NK-92 treated with Interleukin-12 subunit alpha and Interleukin-12 subunit beta, amount 100 ng/mL, for 24 hours (cell line): ENCODE results near the gene LTBR.
"Not testable (repeated sequence)": the region's sequence is repeated elsewhere in the genome, so short reads cannot be mapped to it uniquely, and the experiment has no call there.

Experiments used
- DNase-seq: peaks from one replicate; lab custom pipeline; 2025; lab: John Stamatoyannopoulos, UW

Gene LTBR

GRCh38 chr12:6425590-6426531 lies 41.9 kb downstream of the LTBR start:
- no peak for DNase-seq

DNA sequence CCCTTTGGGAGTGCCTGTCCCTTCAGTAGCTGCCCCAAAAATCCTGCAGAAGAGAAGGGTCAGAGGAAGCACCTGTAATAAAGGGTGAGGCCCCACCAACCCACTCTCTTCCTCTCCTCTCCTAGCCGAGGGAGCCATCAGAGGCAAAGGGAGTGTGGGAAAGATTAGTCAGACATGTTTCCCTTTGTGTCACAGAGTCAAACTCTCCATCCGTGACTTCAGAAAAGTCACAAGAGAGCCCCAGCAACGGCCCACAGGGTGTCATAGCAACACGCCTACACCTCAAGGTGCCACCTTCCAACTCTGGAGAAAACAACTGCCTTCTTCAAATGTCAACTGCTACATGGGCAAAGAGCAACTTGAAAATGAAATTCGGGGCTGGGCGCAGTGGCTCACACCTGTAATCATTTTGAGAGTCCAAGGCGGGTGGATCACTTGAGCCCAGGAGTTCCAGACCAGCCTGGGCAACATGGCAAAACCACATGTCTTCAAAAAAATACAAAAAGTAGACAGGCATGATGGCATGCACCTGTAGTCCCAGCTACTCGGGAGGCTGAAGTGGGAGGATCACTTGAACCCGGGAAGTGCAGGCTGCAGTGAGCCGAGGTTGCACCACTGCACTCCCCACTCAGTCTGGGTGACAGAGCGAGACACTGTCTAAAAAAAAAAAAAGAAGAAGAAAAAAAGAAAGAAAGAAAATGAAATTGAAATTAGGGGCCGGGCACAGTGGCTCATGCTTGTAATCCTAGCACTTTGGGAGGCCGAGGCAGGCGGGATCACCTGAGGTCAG lies 43.1 kb downstream of the LTBR start:
- no peak for DNase-seq

- not testable (repeated sequence) for DNase-seq
These were observed 43.8 kb downstream of the LTBR start for GRCh38 chr12:6427796-6428195.

DNA sequence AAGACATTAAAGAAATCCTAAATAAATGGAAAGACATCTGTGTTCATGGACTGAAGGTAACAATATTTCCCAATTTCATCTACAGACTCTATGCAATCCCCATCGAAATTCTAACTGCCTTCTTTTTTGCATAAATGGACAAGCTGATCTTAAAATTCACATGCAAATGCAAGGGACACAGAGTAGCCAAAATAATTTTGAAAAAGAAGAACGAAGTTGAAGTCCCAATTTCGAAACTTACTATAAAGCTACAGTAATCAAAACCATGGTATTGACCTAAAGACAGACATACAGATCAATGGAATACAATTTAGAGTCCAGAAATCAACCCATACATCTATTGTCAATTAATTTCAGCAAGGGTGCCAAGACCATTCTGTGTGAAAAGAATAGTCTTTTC lies 44.4 kb downstream of the LTBR start:
- DNase-seq: no peak

DNA sequence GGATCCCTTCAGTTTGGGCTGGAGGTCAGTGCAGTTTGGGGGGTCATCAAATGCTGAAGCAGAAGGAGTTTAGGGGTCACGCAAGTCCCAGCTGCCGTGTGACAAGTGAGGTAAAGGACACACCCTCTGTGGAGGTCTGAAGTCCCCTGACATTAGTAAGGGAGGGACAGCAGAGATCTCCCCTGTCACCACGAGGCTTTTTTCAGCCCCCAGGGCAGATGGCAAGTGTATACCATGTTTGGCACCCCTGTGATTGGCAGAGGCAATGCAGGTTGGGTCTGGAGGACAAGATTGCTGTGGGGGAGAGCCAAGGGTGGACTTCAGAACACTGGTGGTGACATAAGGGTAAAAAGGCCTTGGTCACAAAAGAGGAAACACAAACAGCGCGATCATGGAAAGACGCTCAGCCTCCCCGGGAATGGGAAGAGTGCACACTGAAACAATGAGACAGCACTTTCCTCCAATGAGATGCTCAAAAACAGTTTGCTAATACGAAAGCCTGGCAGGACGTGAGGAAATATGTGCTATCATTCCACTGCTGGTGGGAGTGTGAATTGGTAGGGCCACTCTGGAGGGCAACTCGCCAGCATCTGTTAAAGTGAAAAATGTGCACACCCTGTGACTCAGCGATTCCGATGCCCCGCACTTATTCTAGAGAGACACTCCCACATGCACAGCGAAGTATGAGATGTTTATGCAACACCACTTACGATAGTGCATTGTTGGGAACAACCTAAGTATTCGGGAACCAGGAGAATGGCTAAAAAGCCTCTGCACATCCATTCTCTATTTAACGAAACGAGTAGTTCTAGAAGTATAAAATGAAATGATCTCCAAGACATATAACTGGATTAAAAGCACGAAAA lies 46.4 kb downstream of the LTBR start:
- DNase-seq: no peak

- DNase-seq: no peak
These were observed 49.0 kb downstream of the LTBR start for GRCh38 chr12:6432991-6433390.

GRCh38 chr12:6434205-6435140 lies 50.5 kb downstream of the LTBR start:
- no peak for DNase-seq

DNA sequence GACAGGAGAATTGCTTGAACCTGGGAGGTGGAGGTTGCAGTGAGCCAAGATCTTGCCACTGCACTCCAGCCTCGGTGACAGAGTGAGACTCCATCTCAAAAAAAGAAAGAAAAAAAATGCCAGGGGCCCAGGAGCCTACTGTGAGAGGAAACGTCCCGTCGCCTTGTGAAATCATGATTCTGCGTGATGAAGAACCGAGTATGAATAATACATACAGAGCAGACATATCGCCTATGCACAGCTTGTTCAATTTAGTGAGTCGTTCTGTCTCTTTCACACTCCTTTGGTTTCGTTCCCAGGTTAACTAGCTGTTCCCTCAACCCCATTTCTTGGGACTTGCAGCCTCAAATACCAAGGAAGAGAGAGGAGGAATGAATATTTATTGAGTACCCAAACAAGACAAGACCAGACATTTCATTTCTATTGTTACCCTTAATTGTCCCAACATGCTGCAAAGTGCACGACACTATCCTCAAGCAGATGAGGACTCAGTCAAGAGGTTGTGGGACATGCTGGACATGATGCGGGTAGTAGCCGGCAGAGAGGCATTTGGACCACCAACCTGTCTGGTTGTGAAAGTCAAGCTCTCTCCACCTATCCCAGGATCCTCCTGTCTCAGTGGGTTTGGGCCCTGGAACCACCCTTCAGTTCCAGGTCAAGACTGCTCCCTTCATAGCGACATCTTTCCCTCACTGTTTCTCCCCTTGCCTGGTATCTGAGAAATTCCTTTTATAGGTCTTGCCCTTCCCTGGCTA lies 52.2 kb downstream of the LTBR start:
- DNase-seq: no peak

DNA sequence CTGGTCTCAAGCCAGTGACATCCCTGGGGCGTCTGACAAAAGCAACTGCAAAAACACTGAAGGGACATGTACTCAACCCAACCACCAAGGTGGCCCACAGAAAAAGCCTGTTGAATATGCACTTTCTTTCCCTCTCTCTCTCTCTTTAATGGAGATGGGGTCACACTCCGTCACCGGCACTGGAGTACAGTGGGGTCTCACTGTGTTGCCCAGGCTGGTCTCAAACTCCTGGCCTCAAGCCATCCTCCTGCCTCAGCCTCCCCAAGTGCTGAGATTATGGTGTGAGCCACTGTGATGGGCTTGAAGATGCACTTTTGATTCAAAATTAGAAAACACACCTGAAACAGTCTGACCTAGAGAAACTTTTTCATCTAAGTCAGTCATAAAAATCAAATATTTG lies 53.6 kb downstream of the LTBR start:
- no peak for DNase-seq

DNA sequence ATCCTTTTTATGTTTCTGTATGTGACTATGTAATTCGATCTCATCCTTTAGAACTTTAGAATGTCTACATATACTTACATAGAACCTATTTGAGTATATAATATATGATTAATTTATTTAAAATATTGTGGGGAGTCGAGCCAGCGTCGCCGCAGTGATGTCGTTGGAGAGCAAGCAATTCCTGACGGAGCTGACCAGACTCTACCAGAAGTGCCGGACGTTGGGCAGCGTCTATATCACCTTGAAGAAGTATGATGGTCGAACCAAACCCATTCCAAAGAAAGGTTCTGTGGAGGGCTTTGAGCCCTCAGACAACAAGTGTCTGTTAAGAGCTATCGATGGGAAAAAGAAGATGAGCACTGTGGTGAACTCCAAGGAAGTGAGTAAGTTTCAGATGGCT lies 54.4 kb downstream of the LTBR start:
- no peak for DNase-seq

- no peak for DNase-seq
These were observed 56.4 kb downstream of the LTBR start for GRCh38 chr12:6440391-6440790.
